Non-pigmented ciliary epithelial cell (primary cell): ENCODE results near the gene CD247.

ENCODE experiments used
- DNase-seq: peaks from one replicate; pipeline ENCODE4 v3.0.0-alpha.2; 2010; ENCODE audit warnings: low read depth

Gene CD247

GRCh38 chr1:167439301-167439988 is 78.9 kb downstream of the CD247 start:
- DNase-seq, result no peak

DNA sequence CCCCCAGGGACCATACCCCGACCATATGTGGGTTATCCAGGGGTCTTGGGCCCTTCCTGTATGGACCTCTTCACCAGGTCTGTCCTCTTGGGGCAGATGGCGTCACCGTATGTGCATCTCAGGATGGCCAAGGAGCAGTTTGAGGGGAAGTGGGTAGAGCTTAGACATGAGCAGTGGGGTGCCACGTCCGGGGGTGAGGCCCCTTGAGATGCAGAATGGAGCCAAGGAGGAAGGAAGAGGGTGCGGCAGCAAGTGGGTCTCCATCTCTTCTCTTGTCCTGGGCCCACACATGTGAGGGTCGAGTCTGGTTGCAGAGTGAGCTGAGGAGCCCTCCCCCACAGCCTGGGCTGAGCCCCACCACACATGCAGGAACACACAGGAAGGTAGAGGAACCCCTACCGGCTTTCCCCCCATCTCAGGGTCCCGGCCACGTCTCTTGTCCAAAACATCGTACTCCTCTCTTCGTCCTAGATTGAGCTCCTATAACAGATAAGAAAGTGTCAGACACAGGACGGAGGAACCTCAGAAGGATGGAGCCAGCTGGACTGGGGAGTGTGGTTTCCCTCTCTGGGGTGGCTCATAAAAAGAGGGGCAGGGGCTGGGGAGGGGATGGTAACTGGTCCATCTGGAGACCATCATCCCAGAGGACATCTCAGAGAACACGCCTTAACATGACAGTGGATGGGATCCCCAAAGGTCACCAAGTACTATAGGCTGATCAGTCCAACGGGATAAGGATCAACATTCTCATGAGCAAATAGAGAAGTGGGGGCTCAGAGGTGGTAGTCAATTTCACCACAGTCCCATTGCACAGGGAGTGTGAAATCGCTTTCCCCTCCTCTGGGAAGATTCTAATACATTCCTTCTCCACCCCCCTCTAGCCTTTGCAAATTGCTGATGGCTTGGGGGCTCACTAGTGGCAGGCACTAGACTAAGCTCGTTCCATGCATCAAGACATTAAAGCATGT is 79.9 kb downstream of the CD247 start:
- DNase-seq, result no peak

DNA sequence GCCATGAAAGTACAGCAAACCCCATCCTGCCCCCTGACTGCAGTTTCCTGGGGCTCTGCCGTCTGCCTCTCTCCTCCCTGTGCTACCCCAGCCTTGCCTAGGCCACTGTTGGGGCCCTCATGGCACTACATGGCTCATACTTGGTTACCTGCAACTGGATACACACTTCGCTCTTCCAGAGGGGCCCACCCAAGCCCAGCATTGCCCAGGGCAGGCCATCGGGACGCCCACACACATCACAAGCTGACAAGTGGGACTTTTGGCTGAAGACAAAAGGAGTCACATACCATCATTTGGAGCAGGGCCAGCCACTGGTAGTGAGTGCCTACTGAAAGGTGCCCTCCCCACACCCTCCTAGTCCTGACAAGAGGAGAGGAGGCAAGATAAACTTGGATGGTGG is 82.8 kb downstream of the CD247 start:
- no peak for DNase-seq

- no peak for DNase-seq
Measured at GRCh38 chr1:167434306-167434705, 84.0 kb downstream of the CD247 start.

GRCh38 chr1:167433884-167434283 is 84.4 kb downstream of the CD247 start:
- DNase-seq, result no peak

DNA sequence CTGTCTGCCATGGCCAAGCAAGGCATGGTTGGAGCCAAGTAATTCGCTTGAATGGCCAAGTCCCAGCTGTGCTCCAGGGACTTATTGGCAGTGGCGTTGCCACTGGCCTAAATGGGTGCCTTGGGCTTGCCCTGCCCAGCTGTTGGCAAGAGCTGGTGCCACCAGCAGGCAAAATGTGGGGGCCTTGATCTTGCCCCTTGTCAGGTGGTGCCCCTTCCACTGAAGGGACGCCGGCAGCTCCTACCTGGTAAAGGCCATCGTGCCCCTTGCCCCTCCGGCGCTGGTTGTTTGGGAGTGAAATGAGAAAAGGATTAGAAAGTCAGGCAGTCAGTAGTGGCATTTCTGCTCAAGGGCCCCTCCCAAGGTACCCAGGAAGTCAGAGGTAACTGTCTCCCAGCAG is 85.5 kb downstream of the CD247 start:
- no peak for DNase-seq

- DNase-seq, result no peak
Measured at GRCh38 chr1:167431909-167432650, 86.2 kb downstream of the CD247 start.

DNA sequence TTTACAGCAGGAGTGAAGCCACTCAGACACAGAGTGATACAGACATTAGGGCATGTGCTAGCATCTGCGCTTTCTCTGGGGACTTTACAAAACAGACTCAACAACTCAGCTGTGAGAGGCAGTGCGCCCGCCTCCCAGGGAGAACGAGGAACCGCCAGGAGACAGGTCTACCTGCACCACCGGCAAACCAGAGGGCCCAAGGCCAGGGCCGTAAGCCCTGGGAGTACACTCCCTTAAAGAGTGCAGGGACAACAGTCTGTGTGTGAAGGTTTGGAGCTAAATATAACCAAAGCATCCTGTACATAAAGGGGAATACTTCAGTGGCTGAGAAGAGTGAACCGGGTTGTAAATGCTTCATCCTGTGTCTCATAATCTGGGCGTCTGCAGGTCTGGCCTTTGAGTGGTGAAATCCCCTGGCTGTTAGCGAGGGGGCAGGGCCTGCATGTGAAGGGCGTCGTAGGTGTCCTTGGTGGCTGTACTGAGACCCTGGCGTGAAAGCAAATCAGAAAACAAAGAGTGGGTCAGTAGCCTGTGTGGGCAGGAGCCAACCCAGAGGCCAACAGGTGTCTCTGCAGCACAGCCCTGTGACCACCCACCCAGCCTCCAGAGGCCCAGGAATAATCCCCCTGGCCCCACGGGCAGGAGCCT is 86.9 kb downstream of the CD247 start:
- no peak for DNase-seq

DNA sequence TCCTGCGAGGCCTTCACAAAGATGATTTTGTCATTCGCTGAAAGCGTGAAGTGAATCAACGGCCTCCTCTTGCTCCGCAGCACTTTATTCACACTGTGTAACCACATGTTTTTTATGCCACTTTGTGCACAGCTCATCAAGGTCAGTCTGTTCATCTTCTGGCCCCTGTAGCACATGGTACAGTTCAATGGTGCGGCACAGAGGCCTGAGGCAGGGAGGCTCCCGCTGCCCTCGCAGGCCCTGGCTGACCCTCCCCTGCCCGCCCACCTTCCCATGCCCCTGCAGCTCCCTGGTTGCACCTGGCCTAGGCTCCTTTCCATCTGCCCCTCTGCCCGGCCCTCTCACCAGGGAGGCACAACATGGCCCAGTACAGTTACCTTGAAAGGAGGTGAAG is 87.5 kb downstream of the CD247 start:
- no peak for DNase-seq

GRCh38 chr1:167430134-167430848 is 88.0 kb downstream of the CD247 start:
- DNase-seq, result no peak

GRCh38 chr1:167429612-167430011 is 88.7 kb downstream of the CD247 start:
- DNase-seq, result no peak

- DNase-seq, result no peak
Measured at GRCh38 chr1:167428395-167428794, 89.9 kb downstream of the CD247 start.

- no peak for DNase-seq
Measured at GRCh38 chr1:167427848-167428247, 90.5 kb downstream of the CD247 start.

DNA sequence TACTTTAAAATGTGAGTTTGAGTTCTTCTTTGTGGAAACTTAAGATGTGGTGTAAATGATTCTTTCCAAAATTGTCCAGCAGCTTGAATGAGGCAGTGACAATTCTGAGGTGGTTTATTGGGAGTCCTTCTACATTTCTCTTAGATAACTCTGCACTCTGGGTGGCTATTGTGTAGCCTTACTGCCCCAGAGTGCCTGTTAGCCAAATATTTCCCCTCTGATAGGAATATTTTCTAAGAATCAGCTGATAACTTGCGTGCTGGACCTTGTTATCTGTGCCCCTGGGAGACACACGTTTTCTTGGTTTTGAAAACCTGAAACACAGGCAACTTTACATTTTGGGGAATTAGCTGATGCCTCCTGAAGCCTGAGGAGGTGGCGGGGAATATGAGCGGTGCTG is 91.6 kb downstream of the CD247 start:
- DNase-seq, result no peak

GRCh38 chr1:167425482-167425881 is 92.8 kb downstream of the CD247 start:
- DNase-seq, result no peak

GRCh38 chr1:167423684-167424619 is 94.4 kb downstream of the CD247 start:
- DNase-seq, result no peak

DNA sequence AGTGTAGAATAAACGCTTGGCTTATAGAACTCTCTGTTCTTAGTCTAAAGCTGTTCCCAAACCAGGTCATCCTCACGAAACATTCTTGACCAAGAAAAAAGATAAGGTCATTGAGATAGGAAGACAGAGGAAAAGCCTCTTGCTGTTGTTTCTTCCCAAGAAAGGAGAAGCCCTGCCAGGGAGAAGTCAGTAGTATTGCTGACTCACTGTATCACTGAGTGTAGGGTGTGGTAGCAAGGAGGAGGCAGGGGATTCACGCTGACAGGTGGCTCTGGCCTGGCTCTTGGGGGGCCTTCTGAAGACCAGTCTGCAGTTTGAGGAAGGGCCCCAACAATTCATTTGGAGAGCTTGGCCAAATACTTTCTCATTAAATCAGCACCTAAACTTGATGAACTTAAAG is 97.8 kb downstream of the CD247 start:
- no peak for DNase-seq

DNA sequence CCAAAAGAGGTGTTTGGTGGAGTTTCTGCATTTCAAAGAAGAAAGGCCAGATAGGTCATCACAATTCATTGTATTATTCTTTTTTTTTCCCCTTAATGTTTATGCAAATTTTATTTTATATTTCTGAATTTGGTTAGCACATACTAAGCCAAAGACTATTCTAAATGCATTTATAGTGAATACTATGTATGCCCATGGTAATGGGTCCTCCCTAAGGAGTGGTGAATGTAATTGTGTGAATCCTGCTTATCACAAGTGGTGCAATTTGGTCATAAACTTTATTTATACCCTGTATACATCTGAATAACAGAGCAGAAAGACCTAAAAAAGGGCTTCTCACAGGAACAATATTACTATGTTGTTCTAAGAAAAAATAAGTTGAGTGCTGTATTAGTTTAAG is 99.1 kb downstream of the CD247 start:
- DNase-seq, result no peak

GRCh38 chr1:167418391-167418790 is 99.9 kb downstream of the CD247 start:
- no peak for DNase-seq

GRCh38 chr1:167416506-167416905 is 101.8 kb downstream of the CD247 start:
- DNase-seq, result no peak
